Kidney epithelial cell (primary cell): ENCODE measurements around the gene MPZL3. TPM values are rescaled to one million over a fixed set of nuclear protein-coding genes. Genes with fewer than 3 reads are reported as not detected.

Experiments
- DNase-seq: peaks from one replicate; pipeline ENCODE4 v3.0.0-alpha.2; 2010; ENCODE audit warnings: low read depth
- H3K27me3 ChIP-seq: 2 replicates; pipeline ENCODE4 v1.6.0; 2011; ENCODE audit warnings: low read length; ENCODE audit not compliant: control insufficient read depth, insufficient read depth
- H3K36me3 ChIP-seq: 2 replicates; pipeline ENCODE4 v1.5.1; 2011; ENCODE audit warnings: low read length; ENCODE audit not compliant: control insufficient read depth, insufficient read depth
- H3K4me3 ChIP-seq: 2 replicates; pipeline ENCODE4 v1.5.1; 2011; ENCODE audit warnings: low read depth, mild to moderate bottlenecking, control low read depth, low read length
- total RNA-seq: library from RNA; depleted of rRNA; stranded (reverse); fragments of >200 nt; gene quantifications from 2 replicates; pipeline ENCODE4 v1.2.3, GENCODE V29; 2015
- TF ChIP-seq, protein P1 (sequence below): IDR thresholded peaks from 2 replicates; pipeline ENCODE4 v1.5.1; 2011; ENCODE audit warnings: mild to moderate bottlenecking, moderate library complexity, low read length, control low read depth, inconsistent platforms; ENCODE audit not compliant: insufficient read depth, poor library complexity, severe bottlenecking

MPZL3 gene
- total RNA-seq, 1 donor from 2014 or later = 9.4 TPM

DNA sequence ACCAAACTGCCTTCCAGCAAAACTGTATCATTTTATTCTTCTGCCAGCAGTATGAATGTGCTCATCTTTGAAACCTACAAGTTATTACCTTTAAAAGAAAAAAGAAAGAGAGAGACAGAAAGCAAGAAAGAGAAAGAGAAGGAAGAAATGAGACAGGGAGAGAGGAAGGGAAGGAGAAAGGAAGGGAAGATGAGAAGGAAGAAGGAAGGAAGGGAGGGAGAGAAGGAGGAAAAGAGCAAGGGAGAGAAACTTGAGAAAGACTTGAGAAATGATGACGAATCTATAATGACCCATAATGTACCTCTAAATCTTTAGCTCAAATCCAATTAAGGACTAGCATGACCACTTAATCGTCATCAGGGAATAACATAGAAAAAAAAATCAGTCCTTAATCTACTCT, 16.0 kb downstream of the MPZL3 start:
- Histone ChIP-seq H3K27me3 (no peaks in the 10 kb centered on the region), H3K4me3 (no peak overlapping the region), H3K36me3 (no peaks in the 10 kb centered on the region)
- no peak for DNase-seq
- TF ChIP-seq, protein P1, sequence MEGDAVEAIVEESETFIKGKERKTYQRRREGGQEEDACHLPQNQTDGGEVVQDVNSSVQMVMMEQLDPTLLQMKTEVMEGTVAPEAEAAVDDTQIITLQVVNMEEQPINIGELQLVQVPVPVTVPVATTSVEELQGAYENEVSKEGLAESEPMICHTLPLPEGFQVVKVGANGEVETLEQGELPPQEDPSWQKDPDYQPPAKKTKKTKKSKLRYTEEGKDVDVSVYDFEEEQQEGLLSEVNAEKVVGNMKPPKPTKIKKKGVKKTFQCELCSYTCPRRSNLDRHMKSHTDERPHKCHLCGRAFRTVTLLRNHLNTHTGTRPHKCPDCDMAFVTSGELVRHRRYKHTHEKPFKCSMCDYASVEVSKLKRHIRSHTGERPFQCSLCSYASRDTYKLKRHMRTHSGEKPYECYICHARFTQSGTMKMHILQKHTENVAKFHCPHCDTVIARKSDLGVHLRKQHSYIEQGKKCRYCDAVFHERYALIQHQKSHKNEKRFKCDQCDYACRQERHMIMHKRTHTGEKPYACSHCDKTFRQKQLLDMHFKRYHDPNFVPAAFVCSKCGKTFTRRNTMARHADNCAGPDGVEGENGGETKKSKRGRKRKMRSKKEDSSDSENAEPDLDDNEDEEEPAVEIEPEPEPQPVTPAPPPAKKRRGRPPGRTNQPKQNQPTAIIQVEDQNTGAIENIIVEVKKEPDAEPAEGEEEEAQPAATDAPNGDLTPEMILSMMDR = no peak

DNA sequence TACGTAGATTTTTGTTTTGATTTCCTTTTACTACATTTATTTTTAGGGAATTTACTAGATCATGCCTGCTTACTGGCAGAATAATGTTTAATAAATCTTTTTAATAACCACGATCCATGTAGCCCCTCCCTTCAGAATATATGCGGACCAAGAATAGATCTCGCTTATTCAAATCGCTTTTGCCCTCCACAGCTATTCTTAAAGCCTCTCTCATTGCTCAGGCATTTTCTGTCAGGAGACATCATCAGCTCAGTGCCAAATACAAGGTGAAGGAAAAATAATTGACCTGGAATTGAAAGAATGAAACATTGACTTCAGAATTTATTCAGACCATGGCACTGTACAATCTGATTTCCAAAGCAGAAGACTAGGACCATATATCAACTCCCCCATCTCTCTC, 17.3 kb downstream of the MPZL3 start:
- H3K4me3 ChIP-seq = no peak overlapping the region
- H3K36me3 ChIP-seq = no peaks in the 10 kb centered on the region
- no peaks in the 10 kb centered on the region for H3K27me3 ChIP-seq
- TF ChIP-seq, protein P1 = no peak
- no peak for DNase-seq

- DNase-seq = no peak
- no peaks in the 10 kb centered on the region for H3K27me3 ChIP-seq
- TF ChIP-seq, protein P1 = no peak
- no peaks in the 10 kb centered on the region for H3K36me3 ChIP-seq
- no peak overlapping the region for H3K4me3 ChIP-seq
These were observed 18.3 kb downstream of the MPZL3 start for GRCh38 chr11:118233850-118234249.

DNA sequence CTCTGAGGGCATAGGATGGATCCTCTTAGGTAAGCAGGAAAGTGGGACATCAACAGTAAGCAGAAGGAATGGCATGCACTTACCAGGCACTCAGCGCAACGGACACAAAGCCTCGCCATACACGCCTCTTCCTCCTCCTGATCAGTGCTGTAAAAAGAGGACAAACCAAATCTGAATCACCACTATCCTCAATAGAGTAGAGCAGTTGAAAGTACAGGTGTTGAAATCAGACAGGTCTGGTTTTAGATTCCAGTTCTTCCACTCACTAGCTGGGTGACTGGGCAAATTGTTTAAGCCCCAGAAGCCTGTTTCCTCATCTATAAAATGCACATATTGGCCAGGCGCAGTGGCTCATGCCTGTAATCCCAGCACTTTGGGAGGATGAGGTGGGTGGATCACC, 18.8 kb downstream of the MPZL3 start:
- no peaks in the 10 kb centered on the region for H3K27me3 ChIP-seq
- H3K36me3 ChIP-seq = no peaks in the 10 kb centered on the region
- no peak for DNase-seq
- TF ChIP-seq, protein P1 = no peak
- no peak overlapping the region for H3K4me3 ChIP-seq

DNA sequence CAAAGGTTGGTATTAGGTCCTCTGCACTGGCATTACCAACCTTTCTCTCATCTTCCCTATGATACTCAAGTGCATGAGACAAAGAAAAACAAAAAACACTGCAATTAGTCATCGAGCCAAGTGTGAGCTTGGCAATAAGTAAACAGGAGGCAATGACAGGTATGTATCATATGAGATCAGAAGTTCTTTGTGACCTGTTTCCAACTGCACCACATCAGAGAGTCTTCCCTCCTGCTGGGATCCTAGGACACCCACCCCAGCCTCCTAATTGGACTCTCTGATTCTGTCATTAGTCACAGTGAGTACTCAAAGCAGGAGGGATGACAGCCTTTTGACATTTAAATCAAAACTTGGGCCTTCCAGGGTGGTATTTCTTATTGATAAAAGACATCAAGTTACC, 19.5 kb downstream of the MPZL3 start:
- Histone ChIP-seq H3K36me3 (no peaks in the 10 kb centered on the region), H3K4me3 (no peak overlapping the region), H3K27me3 (no peaks in the 10 kb centered on the region)
- no peak for DNase-seq
- TF ChIP-seq, protein P1 = no peak

DNA sequence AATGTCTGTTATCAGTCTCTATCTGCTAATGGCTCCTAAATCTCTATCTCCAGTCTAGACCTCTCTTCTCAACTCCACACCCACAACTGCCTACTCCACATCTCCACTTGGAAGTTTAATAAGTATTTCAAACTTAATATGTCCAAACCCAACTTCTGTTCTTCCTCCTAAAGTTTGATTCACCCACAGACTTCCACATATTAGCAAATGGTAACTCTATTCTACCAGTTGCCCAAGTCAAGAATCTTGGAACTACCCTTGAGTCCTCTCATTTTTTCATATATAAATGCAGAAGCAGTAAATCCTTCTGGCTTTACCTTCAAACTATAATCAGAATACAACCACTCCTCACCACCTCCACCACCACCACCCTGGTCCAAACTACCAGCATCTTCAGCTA, 20.7 kb downstream of the MPZL3 start:
- TF ChIP-seq, protein P1 = no peak
- Histone ChIP-seq H3K4me3 (no peak overlapping the region), H3K27me3 (no peaks in the 10 kb centered on the region), H3K36me3 (no peaks in the 10 kb centered on the region)
- no peak for DNase-seq
